CD4-positive, alpha-beta T cell treated with Interleukin-4 for 4 hours (primary cell): Measurements from ENCODE around the gene C2orf92.
"Not testable (repeated sequence)": the region's sequence is repeated elsewhere in the genome, so short reads cannot be mapped to it uniquely, and the experiment has no call there.

Experiments used
- DNase-seq: peaks from one replicate; pipeline ENCODE4 v3.0.0-alpha.2; 2020

C2orf92 gene

GRCh38 chr2:97697252-97698235 is 28.0 kb downstream of the C2orf92 start:
- DNase-seq = peak; percentile 89

GRCh38 chr2:97698530-97698929 is 29.0 kb downstream of the C2orf92 start:
- DNase-seq = no peak

DNA sequence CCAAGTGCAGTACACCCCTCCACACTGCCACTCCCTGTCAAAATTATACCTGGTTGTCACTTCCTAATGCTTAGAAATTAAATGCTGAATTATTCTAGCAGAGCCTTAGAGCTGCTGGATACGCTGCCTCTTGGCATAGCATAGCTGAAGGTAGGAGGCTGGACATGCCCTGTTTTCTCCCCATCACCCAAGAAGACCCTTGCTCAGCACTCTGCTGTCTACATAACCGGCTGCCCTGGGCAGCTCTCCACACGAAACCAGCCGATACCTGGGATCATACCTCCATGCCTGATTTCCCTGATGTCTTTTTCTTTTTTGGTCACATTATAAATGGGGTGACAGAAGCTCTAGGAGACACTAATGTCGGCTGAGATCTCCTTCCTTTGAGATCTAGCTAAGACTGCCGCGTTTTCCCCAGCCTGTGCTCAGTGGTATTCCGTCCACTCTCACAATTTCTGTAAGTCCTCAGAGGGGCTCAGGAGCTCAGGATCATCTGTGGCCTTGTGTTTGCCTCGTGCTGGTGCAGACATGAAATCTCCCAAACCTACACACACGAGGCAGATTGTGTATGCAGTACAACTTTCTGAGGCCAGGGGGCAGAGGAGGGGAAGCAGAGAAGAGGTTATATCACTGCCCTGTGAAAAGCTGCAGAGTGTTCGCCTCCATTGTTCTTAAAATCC is 30.4 kb downstream of the C2orf92 start:
- DNase-seq = peak; percentile 68

GRCh38 chr2:97701186-97701585 is 31.7 kb downstream of the C2orf92 start:
- no peak for DNase-seq

GRCh38 chr2:97701851-97702465 is 32.4 kb downstream of the C2orf92 start:
- DNase-seq = no peak

DNA sequence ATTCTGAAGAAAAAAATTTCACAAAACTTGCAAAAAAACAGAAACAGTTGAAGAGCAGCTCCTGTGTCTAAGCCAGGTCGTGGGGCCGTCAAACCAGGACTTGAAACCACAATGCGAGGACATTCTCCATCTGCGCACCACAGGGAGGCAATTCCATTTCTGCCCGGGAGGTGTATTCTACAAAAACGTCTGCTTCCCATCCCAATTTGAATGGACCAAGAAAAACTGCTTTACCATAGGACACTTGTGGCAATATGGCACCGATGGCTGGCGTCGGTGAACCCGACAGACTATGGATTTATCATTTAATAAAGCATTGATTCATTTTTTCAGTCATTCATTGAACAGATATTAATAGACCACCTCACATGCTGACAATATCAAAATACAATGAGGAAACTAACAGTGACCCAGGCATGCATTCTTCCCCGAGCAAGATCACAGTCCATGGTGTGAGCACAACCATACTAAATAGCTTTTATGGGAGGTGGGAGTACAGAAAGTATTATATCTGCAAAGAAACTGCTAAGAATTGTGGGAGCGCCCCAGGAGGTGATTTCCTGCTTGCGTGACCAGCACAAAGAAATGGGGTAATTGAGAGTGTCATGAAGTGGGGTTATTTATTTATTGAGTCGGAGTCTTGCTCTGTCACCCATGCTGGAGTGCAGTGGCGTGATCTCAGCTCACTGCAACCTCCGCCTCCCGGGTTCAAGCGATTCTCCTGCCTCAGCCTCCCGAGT is 33.4 kb downstream of the C2orf92 start:
- no peak for DNase-seq

GRCh38 chr2:97703741-97704140 is 34.2 kb downstream of the C2orf92 start:
- no peak for DNase-seq

DNA sequence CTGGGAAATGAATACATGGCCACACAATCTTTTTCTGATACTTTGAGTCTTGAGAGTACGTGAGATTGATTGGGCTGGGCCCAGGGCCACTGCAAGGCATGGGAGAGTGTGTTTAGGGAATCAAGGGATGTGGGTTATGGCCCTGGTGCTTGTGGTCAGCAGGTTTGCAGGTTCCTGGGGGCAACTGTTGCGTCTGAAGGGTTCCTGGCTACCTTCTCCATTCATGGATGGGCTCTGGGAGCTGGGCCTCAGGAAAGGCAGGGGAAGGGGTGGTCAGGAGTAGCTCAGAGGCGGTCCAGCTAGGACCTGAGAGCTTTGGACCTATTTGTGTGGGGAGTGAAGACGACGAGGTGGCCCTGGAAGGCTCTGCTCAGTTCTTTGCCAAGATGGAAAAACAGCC is 35.5 kb downstream of the C2orf92 start:
- DNase-seq = no peak

GRCh38 chr2:97706112-97706511 is 36.6 kb downstream of the C2orf92 start:
- DNase-seq = no peak

- no peak for DNase-seq
Measured at GRCh38 chr2:97706708-97707345, 37.3 kb downstream of the C2orf92 start.

GRCh38 chr2:97707362-97708047 is 38.0 kb downstream of the C2orf92 start:
- DNase-seq = no peak

DNA sequence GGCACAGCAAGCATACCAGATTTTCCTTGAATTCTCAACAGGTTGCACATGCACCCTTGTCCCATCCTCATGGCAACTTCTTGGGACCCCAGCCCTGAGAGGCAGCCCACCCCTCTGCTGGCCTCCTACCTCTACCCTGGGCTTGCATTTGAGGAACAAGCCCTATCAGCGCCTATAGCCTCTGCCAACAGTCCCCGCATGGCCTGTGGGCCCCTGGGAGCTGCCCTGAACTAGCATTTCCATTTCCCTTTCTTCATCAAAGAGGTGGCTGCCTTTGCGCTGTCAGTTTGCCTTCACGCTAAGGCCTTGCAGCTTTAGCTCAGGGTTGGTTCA is 38.5 kb downstream of the C2orf92 start:
- no peak for DNase-seq

DNA sequence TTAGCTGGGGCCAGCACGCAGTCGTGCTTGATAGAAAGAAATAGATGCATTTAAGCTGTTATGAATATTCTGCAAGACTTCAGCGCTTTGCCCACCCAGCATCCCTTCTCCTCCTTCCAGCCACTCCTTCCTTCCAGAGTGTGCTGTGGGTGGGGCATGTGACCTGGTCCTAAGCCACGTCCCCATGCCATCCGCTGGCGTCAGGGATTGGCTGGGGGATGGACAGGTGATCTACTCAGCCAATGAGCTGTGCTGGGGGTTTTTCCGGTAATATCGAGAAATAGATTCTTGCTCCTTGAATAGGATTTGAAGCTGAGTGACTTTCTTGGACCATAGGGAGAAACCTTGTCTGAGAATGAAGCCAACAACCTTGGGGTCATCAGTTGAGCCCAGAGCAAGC is 39.1 kb downstream of the C2orf92 start:
- no peak for DNase-seq

GRCh38 chr2:97711394-97711711 is 41.8 kb downstream of the C2orf92 start:
- DNase-seq = no peak

- DNase-seq = not testable (repeated sequence)
Measured at GRCh38 chr2:97712175-97712574, 42.7 kb downstream of the C2orf92 start.

- peak; percentile 40 for DNase-seq
Measured at GRCh38 chr2:97712693-97713295, 43.3 kb downstream of the C2orf92 start.

DNA sequence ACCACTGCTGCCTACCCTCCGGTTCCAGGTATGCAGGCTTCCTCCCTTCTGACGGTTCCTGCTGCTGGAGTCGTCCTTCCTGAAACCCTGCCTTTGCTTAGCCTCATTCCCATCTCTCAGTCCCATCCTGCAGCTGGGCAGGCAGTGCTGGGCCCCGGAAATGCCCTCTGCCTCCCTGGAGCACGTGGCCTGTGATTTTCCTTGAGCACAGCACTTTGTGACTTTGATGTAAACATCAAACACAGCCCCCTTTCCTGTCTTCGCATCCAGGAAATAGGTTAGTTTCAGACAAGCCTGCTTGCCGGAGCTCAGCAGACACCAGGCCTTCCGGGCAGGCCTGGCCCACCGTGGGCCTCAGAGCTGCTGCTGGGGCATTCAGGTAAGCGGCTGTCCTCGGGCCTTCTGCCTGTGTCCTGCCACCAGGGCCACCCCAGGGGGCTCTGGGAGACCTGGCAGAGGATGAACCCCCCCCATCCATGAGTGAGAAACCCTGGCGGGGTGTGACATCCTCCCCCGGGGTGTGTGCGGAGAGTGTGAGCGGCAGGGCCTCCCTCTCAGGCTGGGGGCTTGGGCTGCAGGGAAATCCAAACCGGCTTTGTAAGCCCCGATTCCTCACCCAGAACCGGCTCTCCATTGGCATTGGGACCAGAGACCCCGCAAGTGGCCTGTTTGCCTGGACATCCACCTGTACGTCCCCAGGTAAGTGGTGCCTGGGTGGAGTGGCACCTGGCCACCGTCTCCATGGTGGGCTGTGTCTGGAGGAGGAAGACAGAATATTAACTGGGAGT is 44.0 kb downstream of the C2orf92 start, which contains the start of gene ZAP70:
ZAP70 (plus strand) TSS at position 281 of the 788 bp plus-strand sequence. CDS start 10,461 bp downstream, outside the sequence.
- peak; percentile 69 for DNase-seq

- DNase-seq = peak; percentile 38
Measured at GRCh38 chr2:97714084-97714949, 44.8 kb downstream of the C2orf92 start.

- no peak for DNase-seq
Measured at GRCh38 chr2:97714950-97715652, 45.6 kb downstream of the C2orf92 start.
